HG02884 (cell line): ENCODE measurements around the gene OSBPL3.

ENCODE experiments used
- ATAC-seq: cut with Tn5 transposase; IDR thresholded peaks from one replicate; pipeline ENCODE4 v1.9.1; 2021; ENCODE audit warnings: mild to moderate bottlenecking, moderate library complexity; ENCODE audit not compliant: unreplicated experiment

Gene OSBPL3

GRCh38 chr7:24899905-24900304 is 80.1 kb downstream of the OSBPL3 start:
- peak; percentile 36 for ATAC-seq

- ATAC-seq: no peak
Measured at GRCh38 chr7:24899161-24899560, 80.8 kb downstream of the OSBPL3 start.

DNA sequence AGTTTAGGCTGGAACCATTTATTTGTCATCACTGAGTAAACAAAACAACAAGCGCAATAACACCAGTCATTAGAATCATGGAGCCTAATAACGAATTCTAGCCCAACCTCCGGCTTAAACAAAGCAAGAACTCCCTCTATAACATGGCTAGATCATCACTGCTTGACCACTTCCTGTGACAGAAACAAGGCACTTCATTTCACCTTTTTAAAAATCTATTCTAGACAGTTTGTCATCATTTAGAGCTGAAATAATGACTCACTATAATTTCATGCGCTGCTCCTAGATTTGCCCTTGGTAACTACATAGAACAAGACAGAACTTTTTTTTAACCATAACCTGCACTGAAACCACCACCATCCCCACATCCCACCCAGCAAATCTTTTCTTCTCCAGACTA is 81.3 kb downstream of the OSBPL3 start:
- ATAC-seq: peak; percentile 46

- peak; percentile 57 for ATAC-seq
Measured at GRCh38 chr7:24896031-24896501, 83.9 kb downstream of the OSBPL3 start.

- no peak for ATAC-seq
Measured at GRCh38 chr7:24894429-24895221, 85.4 kb downstream of the OSBPL3 start.

DNA sequence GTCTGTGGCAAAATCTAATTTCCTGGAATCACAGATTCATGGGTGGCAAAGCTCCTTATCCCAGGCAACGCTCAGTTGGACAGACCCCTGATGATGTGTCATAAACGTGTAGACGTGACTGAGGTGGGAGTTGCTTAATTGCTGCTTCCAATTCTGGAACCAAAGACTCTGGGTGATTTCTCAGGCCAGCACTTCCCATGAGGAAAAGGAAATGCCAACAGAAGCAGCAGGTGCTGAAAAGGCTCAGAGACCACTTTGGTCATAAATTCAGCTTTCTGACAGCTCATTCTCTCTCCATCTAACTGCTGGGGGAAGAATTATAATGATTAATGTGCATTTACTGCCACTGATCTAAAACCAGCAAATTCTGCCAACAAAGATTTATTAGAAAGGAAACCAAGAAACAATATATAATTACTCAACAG is 88.7 kb downstream of the OSBPL3 start:
- no peak for ATAC-seq

- ATAC-seq: no peak
Measured at GRCh38 chr7:24889611-24890010, 90.4 kb downstream of the OSBPL3 start.

GRCh38 chr7:24888653-24889052 is 91.3 kb downstream of the OSBPL3 start:
- no peak for ATAC-seq

- ATAC-seq: no peak
Measured at GRCh38 chr7:24885716-24886115, 94.3 kb downstream of the OSBPL3 start.

DNA sequence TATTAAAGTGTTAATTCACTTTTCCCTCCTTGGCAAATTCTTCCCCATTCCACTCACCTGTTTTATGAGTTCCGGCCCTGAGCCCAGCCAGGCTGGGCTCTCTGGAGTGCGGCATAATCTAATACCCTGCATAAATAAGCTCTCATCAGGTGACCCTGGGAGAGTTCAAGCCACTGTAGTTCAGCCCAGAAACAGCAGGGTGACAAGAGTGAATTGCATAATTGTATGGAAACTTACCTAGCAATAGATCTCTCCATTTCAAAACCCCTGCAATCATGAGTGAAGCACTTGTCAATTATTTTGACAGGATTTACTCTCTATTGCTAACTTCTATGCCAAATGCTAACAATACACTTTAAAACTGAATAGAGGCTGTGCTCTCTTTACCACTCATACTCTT is 94.7 kb downstream of the OSBPL3 start:
- ATAC-seq: no peak

GRCh38 chr7:24884401-24884800 is 95.6 kb downstream of the OSBPL3 start:
- ATAC-seq: no peak

GRCh38 chr7:24883622-24884013 is 96.4 kb downstream of the OSBPL3 start:
- no peak for ATAC-seq

DNA sequence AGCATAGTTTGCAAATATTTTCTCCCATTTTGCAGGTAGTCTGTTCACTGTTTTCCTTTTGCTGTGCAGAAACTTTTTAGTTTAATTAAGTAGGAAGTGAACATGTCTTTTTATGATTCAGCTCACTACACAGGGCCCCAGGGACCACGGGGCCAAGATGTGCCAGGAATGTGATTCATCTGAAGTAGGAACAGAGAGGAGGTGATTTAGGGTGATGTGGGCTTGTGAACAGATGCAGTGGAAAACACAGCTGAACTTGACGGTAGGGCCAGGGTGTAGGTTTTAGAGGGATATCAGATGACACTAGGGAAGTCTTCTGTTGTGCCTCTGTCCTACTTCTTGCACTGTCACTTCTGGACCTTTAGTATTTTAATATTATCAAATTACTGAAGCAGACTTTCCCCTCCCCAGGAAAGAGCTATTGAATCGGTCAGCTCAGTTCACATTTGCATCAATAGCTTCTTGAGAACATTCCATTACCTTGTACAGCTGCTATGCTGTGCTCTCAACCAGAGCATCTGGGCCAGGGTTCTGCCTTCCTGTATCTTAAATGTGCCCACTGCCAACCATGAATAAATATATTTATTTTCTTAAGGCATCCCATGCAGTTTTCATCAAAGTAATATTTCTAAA is 96.9 kb downstream of the OSBPL3 start:
- ATAC-seq: no peak

GRCh38 chr7:24881623-24882022 is 98.4 kb downstream of the OSBPL3 start:
- ATAC-seq: no peak

DNA sequence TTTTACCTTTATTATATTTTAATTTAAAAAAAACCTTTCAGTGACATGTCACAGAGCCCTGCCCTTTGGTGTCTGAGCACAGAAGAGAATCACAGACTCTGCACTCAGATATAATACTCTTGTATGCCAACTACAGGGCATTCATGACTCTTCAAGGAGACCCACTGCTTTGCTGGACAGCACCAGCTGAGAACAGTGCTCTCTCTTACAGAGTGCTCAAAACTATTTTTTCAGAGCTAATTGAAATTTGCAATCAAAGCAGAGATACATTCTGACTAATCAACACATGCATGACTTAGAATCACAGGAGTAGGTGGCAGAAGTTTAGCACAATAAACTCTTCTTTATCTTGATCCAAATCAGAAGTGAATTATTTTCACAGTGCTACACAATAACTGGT is 99.1 kb downstream of the OSBPL3 start:
- ATAC-seq: no peak

- ATAC-seq: no peak
Measured at GRCh38 chr7:24879291-24879690, 100.7 kb downstream of the OSBPL3 start.

- peak; percentile 81 for ATAC-seq
Measured at GRCh38 chr7:24877790-24878311, 102.1 kb downstream of the OSBPL3 start.

- ATAC-seq: no peak
Measured at GRCh38 chr7:24874791-24875190, 105.2 kb downstream of the OSBPL3 start.

- ATAC-seq: no peak
Measured at GRCh38 chr7:24873944-24874343, 106.0 kb downstream of the OSBPL3 start.

- no peak for ATAC-seq
Measured at GRCh38 chr7:24871770-24872169, 108.2 kb downstream of the OSBPL3 start.

DNA sequence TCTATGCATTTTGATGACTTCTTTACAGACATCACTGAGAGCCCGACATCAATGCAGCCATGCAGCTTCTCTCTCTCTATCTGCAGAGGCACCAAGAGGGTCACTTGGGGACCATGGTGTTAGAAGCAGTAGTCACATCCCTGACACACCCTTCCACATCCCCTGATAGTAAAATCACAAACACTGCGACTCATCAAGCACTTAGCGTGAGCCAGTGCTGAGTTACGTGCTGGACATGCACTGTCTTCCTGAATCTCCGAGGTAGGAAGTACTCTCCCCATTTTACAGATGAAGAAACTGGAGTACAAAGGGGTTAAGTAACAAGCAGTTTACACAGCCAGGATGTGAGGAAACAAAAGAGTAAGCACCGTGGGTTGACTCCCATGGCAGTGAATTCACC is 109.2 kb downstream of the OSBPL3 start:
- no peak for ATAC-seq

DNA sequence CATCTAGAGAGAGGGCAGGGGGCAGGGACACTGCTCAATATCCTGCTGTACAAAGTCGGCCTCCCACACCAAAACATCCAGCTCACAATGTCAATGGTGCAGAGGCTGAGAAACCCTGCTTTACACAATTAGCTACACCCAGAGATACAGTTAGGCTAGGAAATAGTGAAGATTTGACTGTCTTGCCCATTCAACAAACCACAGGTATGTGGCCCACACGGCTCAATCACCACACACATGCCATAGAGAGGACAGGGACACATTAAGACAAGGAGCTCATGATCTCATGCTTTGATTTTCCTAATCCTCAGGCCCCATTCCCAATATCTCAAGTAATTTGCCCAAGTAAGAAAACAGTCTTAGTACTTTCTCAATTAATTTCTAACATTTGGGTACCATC is 110.4 kb downstream of the OSBPL3 start:
- no peak for ATAC-seq
